Mesenchymal stem cell (in vitro differentiated cells and primary cell): Measurements from ENCODE around the gene GET4.

ENCODE experiments used
- DNase-seq: peaks from one replicate; pipeline ENCODE4 v3.0.0-alpha.2; 2013
- H2AFZ ChIP-seq: one replicate; pipeline ENCODE4 v1.6.1; 2013; ENCODE audit warnings: low read depth, mild to moderate bottlenecking, control low read depth, inconsistent platforms, low read length, moderate library complexity
- H2AK5ac ChIP-seq: 2 replicates; pipeline ENCODE4 v1.6.1; 2013; ENCODE audit warnings: low read length, moderate library complexity, mild to moderate bottlenecking, inconsistent platforms; ENCODE audit not compliant: severe bottlenecking
- H2BK120ac ChIP-seq: one replicate; pipeline ENCODE4 v1.6.1; 2013; ENCODE audit warnings: low read depth, mild to moderate bottlenecking, inconsistent platforms, low read length, moderate library complexity
- H2BK12ac ChIP-seq, 2 experiments: one replicate each; pipeline ENCODE4 v1.6.1; 2013; ENCODE audit warnings: inconsistent platforms in 2 of 2, low read length in 2 of 2, mild to moderate bottlenecking in 2 of 2, moderate library complexity in 2 of 2, control low read depth in 1 of 2
- H2BK15ac ChIP-seq: one replicate; pipeline ENCODE4 v1.6.1; 2013; ENCODE audit warnings: mild to moderate bottlenecking, low read depth, inconsistent platforms; ENCODE audit not compliant: poor library complexity, severe bottlenecking
- H2BK5ac ChIP-seq: 2 replicates; pipeline ENCODE4 v1.6.1; 2013; ENCODE audit warnings: low read depth, mild to moderate bottlenecking, low read length, control low read depth, inconsistent platforms; ENCODE audit not compliant: poor library complexity, severe bottlenecking
- H3K14ac ChIP-seq, 2 experiments: one replicate each; pipeline ENCODE4 v1.6.1; 2013; ENCODE audit warnings: inconsistent platforms in 2 of 2, low read length in 2 of 2, control low read depth in 1 of 2, mild to moderate bottlenecking in 1 of 2, moderate library complexity in 1 of 2
- H3K18ac ChIP-seq, 2 experiments: one replicate each; pipeline ENCODE4 v1.6.1; 2013; ENCODE audit warnings: inconsistent platforms in 2 of 2, low read length in 2 of 2, control low read depth in 1 of 2, low read depth in 1 of 2, mild to moderate bottlenecking in 1 of 2
- H3K23ac ChIP-seq, 2 experiments: one replicate each; pipeline ENCODE4 v1.6.1; 2013; ENCODE audit warnings: inconsistent platforms in 2 of 2, low read length in 2 of 2, mild to moderate bottlenecking in 2 of 2, moderate library complexity in 2 of 2, control low read depth in 1 of 2
- H3K27ac ChIP-seq: 2 replicates; pipeline ENCODE4 v1.5.1; 2013; ENCODE audit warnings: mild to moderate bottlenecking, moderate library complexity, low read length, control low read depth, inconsistent platforms; ENCODE audit not compliant: poor library complexity, severe bottlenecking
- H3K27me3 ChIP-seq, 2 experiments: 2 replicates each; pipeline versions ENCODE4 v1.6.1 to v1.7.0; 2013; ENCODE audit warnings: low read length in 2 of 2, mild to moderate bottlenecking in 2 of 2, moderate library complexity in 2 of 2, control low read depth in 1 of 2, inconsistent platforms in 1 of 2; ENCODE audit not compliant: control insufficient read depth in 1 of 2, insufficient read depth in 1 of 2
- H3K36me3 ChIP-seq, 2 experiments: 2 replicates each; pipeline versions ENCODE4 v1.6.1 to v1.7.0; 2013; ENCODE audit warnings: low read length in 2 of 2, control low read depth in 1 of 2, inconsistent platforms in 1 of 2, low read depth in 1 of 2, mild to moderate bottlenecking in 1 of 2; ENCODE audit not compliant: insufficient read depth in 2 of 2, control insufficient read depth in 1 of 2
- H3K4ac ChIP-seq, 2 experiments: one replicate each; pipeline ENCODE4 v1.6.1; 2013; ENCODE audit warnings: inconsistent platforms in 2 of 2, low read length in 2 of 2, mild to moderate bottlenecking in 2 of 2, moderate library complexity in 2 of 2, control low read depth in 1 of 2, low read depth in 1 of 2
- H3K4me1 ChIP-seq: 2 replicates; pipeline ENCODE4 v1.6.1; 2013; ENCODE audit warnings: low read depth, low read length, control low read depth; ENCODE audit not compliant: control insufficient read depth, insufficient read depth
- H3K4me2 ChIP-seq: 2 replicates; pipeline ENCODE4 v1.6.1; 2013; ENCODE audit warnings: low read length, mild to moderate bottlenecking, inconsistent platforms; ENCODE audit not compliant: poor library complexity, severe bottlenecking
- H3K4me3 ChIP-seq, 2 experiments: 2 replicates each; pipeline versions ENCODE4 v1.5.1 to v1.7.0; 2013; ENCODE audit warnings: low read length in 2 of 2, mild to moderate bottlenecking in 2 of 2, control low read depth in 1 of 2, low read depth in 1 of 2; ENCODE audit not compliant: insufficient read depth in 1 of 2
- H3K79me1 ChIP-seq: replicated peaks from 2 replicates; pipeline ENCODE4 v1.6.1; 2013; ENCODE audit warnings: mild to moderate bottlenecking, control low read depth, low read length, inconsistent platforms; ENCODE audit not compliant: poor library complexity, severe bottlenecking
- H3K9ac ChIP-seq: 2 replicates; pipeline ENCODE4 v1.7.0; 2013; ENCODE audit warnings: mild to moderate bottlenecking, low read length, moderate library complexity
- H3K9me3 ChIP-seq: 2 replicates; pipeline ENCODE4 v1.7.0; 2013; ENCODE audit warnings: mild to moderate bottlenecking, low read length; ENCODE audit not compliant: control insufficient read depth
- H4K8ac ChIP-seq: one replicate; pipeline ENCODE4 v1.6.1; 2013; ENCODE audit warnings: inconsistent platforms, mild to moderate bottlenecking, low read length, moderate library complexity
- H4K91ac ChIP-seq: one replicate; pipeline ENCODE4 v1.6.1; 2013; ENCODE audit warnings: mild to moderate bottlenecking, low read length, inconsistent platforms
- WGBS: methylation state at CpG from one replicate; pipeline ENCODE4 v1.1.7; 2013; ENCODE audit warnings: mixed read lengths; 5-methylcytosine and 5-hydroxymethylcytosine counted together

The GET4 gene

DNA sequence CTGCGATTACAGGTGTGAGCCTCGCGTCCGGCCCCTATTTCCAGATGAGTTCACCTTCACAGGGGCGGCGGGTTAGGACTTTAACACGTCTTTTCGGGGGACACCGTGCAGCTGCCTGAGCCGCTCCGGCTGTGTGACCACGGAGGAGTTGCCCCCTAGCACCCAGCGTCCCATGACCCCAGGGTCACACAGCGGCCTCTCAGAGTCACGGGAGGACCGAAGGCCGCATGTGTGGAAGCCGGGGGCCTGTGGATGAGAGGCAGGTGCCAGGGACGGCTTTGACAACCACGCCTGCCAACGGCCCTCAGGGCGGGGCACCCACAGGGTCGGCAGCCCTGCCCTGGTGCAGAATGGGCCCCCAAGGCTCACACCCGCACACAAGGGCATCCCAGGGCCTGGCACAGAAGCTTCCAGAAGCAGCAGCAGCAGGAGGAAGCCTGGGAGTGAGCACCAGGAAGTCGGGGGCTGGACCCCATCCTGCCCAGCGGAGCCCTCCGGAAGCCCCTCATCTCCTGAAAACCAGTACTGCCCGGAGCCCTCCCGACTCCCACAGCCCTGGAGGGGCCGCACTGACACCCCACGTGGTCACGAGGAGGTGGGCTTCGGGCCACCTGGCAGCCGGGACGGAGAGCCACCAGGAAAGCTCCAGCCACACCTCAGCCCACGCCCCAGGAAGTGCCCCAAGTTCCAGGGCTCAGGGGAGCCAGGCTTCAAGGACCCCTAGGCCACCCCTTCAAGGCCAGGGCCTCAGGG lies 45.4 kb downstream of the GET4 start:
- Histone ChIP-seq H4K91ac (no peak overlapping the region), H3K23ac (no peak overlapping the region), H3K4me2 (no peak overlapping the region), H3K4ac (peak overlapping the region in 1 of 2 experiments; percentile 2), H3K27me3 (peaks cover 14 to 37% of the 10 kb centered on the region in 2 experiments), H3K27ac (no peak overlapping the region), H2BK15ac (peak overlapping the region; percentile 73), H3K14ac (no peak overlapping the region), H4K8ac (no peak overlapping the region), H2BK120ac (no peak overlapping the region), H3K36me3 (no peaks in the 10 kb centered on the region), H3K9ac (no peak overlapping the region), H3K18ac (no peak overlapping the region), H2BK5ac (no peak overlapping the region), H2AFZ (no peak overlapping the region), H2AK5ac (no peak overlapping the region), H3K9me3 (no peaks in the 10 kb centered on the region), H2BK12ac (peak overlapping the region in 1 of 2 experiments; percentile 59), H3K4me1 (peaks cover 32% of the 10 kb centered on the region), H3K79me1 (no peaks in the 10 kb centered on the region), H3K4me3 (no peak overlapping the region)
- WGBS = 90% methylated on average over 36 of the region's 36 CpGs
- DNase-seq = no peak

DNA sequence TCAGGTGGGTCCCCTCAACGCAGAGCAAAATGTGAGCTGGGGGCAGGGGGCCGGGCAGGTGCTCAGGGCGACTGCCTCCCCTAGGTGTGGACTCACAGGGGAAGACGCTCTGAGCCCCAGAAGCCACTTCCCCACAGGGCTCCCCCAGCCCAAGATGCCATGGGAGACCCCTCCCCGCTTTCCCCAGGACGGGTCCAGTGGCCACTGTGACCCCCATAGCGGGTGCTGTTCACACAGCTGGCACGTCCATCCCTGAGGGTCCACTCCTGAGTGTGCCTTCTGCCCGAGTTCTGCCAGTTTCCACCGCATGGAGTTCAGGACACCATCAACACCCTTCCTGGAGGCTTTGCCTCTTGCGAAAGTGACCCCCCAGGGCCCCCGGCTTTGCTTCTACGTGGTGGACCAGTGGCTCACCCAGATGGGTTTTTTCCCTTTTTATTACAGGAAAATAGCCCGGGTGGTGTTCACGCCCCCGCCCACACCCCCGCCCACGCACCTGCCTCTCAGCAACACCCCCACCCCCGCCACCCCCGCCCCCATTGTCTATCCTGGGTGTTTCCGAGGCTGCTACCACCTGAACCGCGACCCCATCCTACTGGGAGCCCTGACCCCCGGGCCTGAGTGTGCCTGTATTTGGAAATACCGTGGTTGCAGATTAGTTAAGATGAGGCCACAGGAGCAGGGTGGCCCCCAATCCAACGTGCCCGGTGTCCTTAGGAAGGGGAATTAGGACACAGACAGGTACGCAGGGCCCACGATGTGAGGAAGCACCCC lies 46.2 kb downstream of the GET4 start:
- Histone ChIP-seq H3K4me2 (no peak overlapping the region), H3K27ac (no peak overlapping the region), H2BK15ac (peak overlapping the region; percentile 29), H3K79me1 (no peaks in the 10 kb centered on the region), H2AK5ac (no peak overlapping the region), H3K9ac (no peak overlapping the region), H2BK12ac (peak overlapping the region in 1 of 2 experiments; percentile 93), H3K14ac (no peak overlapping the region), H4K91ac (peak overlapping the region; percentile 83), H2BK120ac (peak overlapping the region; percentile 24), H2BK5ac (no peak overlapping the region), H2AFZ (peak overlapping the region; percentile 46), H3K18ac (peak overlapping the region; percentile 67 to 93), H3K36me3 (no peaks in the 10 kb centered on the region), H3K27me3 (peaks cover 12 to 35% of the 10 kb centered on the region in 2 experiments), H3K4me3 (no peak overlapping the region), H4K8ac (peak overlapping the region; percentile 31), H3K9me3 (no peaks in the 10 kb centered on the region), H3K23ac (no peak overlapping the region), H3K4me1 (peaks cover 31% of the 10 kb centered on the region), H3K4ac (peak overlapping the region in 1 of 2 experiments; percentile 56)
- no peak for DNase-seq
- 82% methylated on average over 27 of the region's 29 CpGs for WGBS

DNA sequence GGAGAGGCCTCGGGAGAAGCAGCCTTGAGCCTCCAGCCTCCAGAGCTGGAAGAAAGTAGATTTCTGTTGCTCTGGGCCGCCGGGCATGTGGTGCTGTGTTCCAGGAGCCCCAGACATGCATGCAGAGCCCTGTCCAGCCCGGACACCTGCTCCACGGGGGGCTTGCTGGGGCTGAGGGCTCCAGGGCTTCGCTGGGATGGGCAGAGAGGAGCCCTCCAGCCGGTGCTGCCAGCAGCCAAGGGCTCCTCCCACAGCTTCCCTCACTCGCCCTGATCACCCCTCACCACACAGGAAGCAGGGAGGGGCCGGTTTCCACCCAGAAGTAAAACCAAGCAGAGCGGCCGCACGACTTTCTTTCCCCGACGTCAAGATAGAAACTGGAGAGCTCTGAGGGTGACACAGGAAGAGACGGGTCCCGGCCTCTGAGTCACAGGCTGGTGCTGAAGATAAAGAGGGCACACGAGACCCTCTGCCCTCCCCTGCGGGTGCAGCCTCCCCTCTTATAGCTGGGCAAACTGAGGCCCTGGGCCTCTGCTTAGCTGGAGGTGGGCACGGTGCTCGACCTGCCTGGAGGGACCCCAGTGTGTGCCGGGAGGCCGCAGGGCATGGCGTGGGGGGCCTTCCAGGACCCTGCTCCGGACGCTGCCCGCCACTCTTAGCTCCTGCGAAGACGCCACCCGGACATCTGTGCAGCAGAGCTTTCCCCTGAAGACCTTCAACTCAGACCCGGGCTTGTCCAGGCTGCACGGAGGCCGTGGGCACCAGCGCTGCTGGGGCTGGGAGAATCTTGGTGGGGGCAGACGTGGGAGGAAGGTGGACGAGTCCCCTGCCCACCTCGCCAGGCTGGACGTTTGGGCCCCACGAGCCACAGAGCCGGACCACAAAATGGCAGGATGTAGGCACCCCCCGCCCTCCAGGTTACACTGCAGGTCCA lies 47.0 kb downstream of the GET4 start:
- peak overlapping the region; percentile 35 to 56 for H3K4ac ChIP-seq
- no peaks in the 10 kb centered on the region for H3K36me3 ChIP-seq
- no peak overlapping the region for H2BK5ac ChIP-seq
- peak overlapping the region; percentile 67 to 93 for H3K18ac ChIP-seq
- H2AK5ac ChIP-seq = no peak overlapping the region
- H2BK12ac ChIP-seq = peak overlapping the region in 1 of 2 experiments; percentile 93
- peaks cover 3 to 27% of the 10 kb centered on the region in 2 experiments for H3K27me3 ChIP-seq
- WGBS = 56% methylated on average over 34 of the region's 40 CpGs
- peak overlapping the region; percentile 92 for H2BK15ac ChIP-seq
- H4K8ac ChIP-seq = peak overlapping the region; percentile 29
- H3K14ac ChIP-seq = peak overlapping the region in 1 of 2 experiments; percentile 2
- DNase-seq = peak; percentile 80
- H2AFZ ChIP-seq = peak overlapping the region; percentile 46
- H2BK120ac ChIP-seq = peak overlapping the region; percentile 24
- no peak overlapping the region for H3K27ac ChIP-seq
- no peak overlapping the region for H3K9ac ChIP-seq
- no peak overlapping the region for H3K4me3 ChIP-seq
- peak overlapping the region; percentile 1 for H3K4me2 ChIP-seq
- no peaks in the 10 kb centered on the region for H3K79me1 ChIP-seq
- peaks cover 31% of the 10 kb centered on the region for H3K4me1 ChIP-seq
- H3K9me3 ChIP-seq = no peaks in the 10 kb centered on the region
- H3K23ac ChIP-seq = no peak overlapping the region
- H4K91ac ChIP-seq = peak overlapping the region; percentile 93
